GM18505 (cell line): ENCODE results near the gene APOM.
A peak's percentile ranks its signal among the peaks of the same experiment; 100 is the strongest.

Source experiments
- ATAC-seq: cut with Tn5 transposase; IDR thresholded peaks from one replicate; pipeline ENCODE4 v1.9.1; 2021; ENCODE audit not compliant: unreplicated experiment
- POLR2A ChIP-seq: IDR thresholded peaks from 4 replicates; pipeline ENCODE4 v1.6.1; 2011; ENCODE audit warnings: borderline replicate concordance; ENCODE audit not compliant: insufficient read depth, insufficient read length; ENCODE audit errors: extremely low read depth

APOM gene

DNA sequence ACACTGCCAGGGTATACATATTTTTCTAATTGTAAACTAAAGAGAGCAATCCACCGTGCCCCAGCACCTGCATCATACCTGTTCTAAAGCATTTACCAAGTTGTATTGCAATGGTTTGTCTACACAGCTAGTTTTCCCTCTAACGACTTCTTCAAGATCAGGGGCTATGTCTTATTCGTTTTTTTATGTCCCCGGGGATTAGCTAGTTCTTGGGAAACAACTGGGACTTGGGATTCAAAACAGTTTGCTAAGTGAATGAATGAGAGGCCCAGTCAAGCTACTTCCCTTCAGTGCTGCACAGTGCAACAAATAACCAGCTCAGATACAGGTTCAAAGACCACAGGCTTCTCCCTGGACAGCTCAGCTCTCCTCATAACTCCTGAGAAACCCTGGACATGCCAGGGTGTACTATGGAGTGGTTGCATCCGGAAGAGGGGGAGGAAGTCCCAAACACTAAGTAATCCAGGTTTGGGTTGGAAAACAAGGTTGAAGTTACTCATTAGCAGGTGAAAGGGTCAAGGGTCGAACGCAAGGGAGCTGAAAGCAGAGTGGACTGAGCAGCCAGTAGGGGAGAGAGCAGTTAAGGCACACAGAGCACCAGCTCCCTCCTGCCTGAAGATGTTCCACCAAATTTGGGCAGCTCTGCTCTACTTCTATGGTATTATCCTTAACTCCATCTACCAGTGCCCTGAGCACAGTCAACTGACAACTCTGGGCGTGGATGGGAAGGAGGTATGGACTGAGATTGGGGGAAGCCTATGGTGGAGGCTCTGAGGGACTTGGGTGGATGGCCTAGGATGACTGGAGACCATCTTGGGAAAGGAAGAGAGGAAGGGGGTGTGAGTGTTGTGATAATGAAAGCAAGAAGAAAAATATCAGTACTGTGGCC is at the start of gene APOM:
Gene APOM (plus strand): TSS at position 546 of the 889 bp plus-strand sequence. CDS start 73 bp downstream, at position 619.
- ATAC-seq: no peak
- TF ChIP-seq POLR2A: no peak

- no peak for ATAC-seq
- no peak for TF ChIP-seq POLR2A
Observed at GRCh38 chr6:31607317-31607716, 48.4 kb upstream of the APOM start.

GRCh38 chr6:31609519-31610406 is 45.9 kb upstream of the APOM start:
- TF ChIP-seq POLR2A: no peak
- ATAC-seq: no peak

- no peak for ATAC-seq
Observed at GRCh38 chr6:31610968-31611367, 44.7 kb upstream of the APOM start.

GRCh38 chr6:31614075-31614619 is 41.5 kb upstream of the APOM start:
- peak; percentile 52 for TF ChIP-seq POLR2A

More at GRCh38 chr6:31610968-31611367, 44.7 kb upstream of the APOM start:
- no peak for TF ChIP-seq POLR2A

GRCh38 chr6:31614684-31615578 is 40.8 kb upstream of the APOM start, which contains the start of gene AIF1:
TSS of gene AIF1 (plus strand) at chr6:31615234. CDS start at chr6:31615330, 96 bp downstream.
- no peak for TF ChIP-seq POLR2A
- ATAC-seq: no peak

More at GRCh38 chr6:31614075-31614619, 41.5 kb upstream of the APOM start:
- no peak for ATAC-seq

- peak; percentile 26 for TF ChIP-seq POLR2A
- no peak for ATAC-seq
Observed at GRCh38 chr6:31615748-31616147, 39.9 kb upstream of the APOM start.

DNA sequence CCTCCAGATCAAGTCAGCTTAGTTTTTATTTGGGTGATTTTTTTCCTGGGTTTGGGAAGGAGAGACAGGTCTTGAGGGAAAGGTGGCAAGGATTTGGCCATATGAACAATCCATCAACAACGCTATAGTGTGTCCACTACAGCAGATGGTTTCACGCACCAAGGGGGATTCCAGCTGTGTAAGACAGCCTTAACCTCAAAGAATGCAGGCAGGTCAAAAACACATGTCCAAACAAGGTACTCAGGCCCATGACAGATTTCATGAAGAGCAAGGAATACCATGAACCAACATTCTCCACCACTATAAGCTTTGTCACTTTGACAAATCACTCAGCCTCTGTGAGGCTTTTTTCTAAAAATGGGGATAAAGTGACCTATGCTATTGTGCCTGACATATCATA is 38.7 kb upstream of the APOM start:
- ATAC-seq: no peak
- no peak for TF ChIP-seq POLR2A

GRCh38 chr6:31619805-31620585 is 35.7 kb upstream of the APOM start:
- ATAC-seq: peak; percentile 69
- peak; percentile 93 for TF ChIP-seq POLR2A

GRCh38 chr6:31620586-31621319 is 34.9 kb upstream of the APOM start, which contains the start of gene PRRC2A:
TSS of gene PRRC2A (plus strand) at chr6:31620715. CDS start at chr6:31622790, 2,075 bp downstream.
- peak; percentile 55 for ATAC-seq
- TF ChIP-seq POLR2A: peak; percentile 44
